Activated T-cell treated with anti-CD3 and anti-CD28 coated beads, Interleukin-2, amount 50 U/mL, for 48 hours (primary cell): ENCODE measurements around the gene FAM210A.
A peak's percentile ranks its signal among the peaks of the same experiment; 100 is the strongest.
"Not testable (repeated sequence)": the region's sequence is repeated elsewhere in the genome, so short reads cannot be mapped to it uniquely, and the experiment has no call there.

Experiments
- DNase-seq, 2 experiments: peaks; one replicate each; pipeline ENCODE4 v3.0.0-alpha.2; 2020

FAM210A gene

GRCh38 chr18:13696961-13697360 lies 29.4 kb downstream of the FAM210A start:
- DNase-seq, result no peak

GRCh38 chr18:13695337-13695736 lies 31.0 kb downstream of the FAM210A start:
- DNase-seq, result not testable (repeated sequence)

DNA sequence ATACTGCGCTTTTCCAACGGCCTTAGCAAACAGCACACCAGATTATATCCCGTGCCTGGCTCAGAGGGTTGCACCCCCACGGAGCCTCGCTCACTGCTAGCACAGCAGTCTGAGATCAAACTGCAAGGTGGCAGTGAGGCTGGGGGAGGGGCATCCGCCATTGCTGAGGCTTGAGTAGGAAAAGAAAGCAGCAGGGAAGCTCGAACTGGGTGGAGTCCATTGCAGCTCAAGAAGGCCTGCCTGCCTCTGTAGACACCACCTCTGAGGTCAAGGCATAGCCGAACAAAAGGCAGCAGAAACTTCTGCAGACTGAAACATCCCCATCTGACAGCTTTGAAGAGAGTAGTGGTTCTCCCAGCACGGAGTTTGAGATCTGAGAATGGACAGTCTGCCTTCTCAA lies 36.3 kb downstream of the FAM210A start:
- not testable (repeated sequence) for DNase-seq

DNA sequence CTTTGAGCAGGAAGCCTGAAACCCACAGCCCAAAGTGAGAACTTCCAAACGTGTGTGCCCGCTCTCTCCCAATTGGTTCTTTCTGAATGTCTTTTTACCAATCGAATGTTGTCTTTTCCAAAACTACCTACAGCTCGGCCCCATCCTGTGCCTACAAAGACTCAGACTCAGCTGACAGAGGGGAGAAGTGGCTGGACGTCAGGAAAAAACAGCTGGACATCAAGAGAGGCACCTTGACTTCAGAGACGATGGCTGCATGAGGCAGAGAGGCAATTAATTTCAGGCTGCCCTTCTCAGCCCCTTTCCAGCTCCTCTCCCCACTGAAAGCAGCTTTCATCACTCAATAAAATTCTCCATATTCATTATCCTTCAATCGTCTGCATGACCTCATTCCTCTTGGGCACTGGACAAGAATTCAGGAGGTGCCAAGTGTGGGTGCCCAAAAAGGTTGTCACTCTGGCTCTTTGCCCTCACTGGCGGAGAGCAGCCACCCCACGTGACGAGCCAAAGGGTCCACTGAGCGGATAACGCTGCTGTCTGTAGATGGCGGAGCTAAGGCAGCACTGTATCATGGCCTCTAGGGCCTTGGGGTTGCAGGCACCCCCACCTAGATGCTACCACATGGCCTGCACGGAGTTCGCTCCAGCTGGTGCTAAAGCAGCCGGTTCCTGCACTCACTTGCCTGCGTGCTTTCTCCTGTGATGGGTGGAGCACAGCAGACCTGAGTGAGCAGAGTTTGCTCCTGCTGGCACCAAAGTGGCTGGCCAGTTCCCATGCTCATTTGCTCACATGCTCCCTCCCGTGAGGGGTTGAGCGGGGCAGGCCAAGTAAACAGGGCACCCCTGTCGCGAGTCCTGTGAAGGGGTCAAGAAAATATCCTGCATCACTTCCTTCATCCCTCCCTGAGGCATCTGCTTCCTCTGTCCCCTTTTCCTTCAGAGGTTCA lies 37.9 kb downstream of the FAM210A start:
- DNase-seq, result no peak

GRCh38 chr18:13684546-13684945 lies 41.8 kb downstream of the FAM210A start:
- no peak for DNase-seq

DNA sequence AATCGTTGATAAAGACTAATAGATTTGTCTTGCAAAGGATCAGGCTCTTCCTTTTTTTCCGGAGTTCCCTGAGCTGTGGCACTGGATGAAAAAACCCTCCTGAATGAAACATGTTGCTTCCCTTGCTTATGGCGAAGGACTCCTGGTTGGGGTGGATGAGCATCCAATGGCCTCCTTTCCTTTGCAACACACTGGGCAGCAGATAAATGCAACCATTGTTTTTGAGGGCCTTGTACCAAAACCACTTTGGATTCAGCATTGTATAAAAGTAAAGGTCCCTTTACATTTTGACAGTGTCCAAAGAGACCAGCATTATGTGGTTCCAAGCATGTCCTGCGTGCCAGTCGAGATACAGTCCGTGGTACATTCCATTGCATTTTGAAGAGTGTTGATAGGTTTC lies 44.7 kb downstream of the FAM210A start:
- DNase-seq, result no peak

DNA sequence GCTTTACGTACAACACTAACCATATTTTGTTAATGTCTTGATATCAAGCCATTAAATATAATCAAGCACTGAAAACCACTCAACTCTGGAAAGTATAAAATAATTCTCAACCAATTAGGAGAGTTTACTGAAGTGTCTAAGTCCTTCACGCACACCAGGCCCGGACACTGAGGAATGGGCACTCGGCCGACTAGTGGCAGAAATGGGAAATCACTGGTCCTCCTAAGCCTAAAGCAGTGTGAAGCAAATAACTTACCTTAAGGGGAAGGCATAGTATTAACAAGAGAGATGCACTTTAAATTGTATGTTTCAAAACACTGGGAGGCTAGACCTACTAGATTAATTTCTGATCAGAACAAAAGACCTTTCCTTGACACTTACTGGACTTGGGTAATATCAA lies 45.7 kb downstream of the FAM210A start:
- DNase-seq, result no peak

GRCh38 chr18:13677350-13677749 lies 49.0 kb downstream of the FAM210A start:
- not testable (repeated sequence) for DNase-seq

DNA sequence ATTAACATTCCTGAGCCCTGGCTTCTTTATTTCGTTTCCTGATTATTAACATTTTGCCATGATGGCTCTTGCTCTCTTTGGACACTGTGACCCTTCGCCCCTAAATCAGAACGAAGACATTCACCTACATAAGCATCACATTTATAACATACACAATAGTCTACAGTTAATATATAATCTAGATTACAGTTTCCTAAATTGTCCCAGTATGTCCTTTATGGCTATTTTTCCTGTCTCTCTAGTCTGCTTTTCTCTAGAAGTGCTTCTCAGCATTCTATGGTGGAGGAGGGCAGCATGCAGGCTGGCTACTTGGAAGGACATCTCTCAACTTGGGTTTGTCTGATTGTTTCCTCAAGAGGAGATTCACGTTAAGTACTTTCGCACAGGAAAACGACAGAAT lies 49.9 kb downstream of the FAM210A start:
- no peak for DNase-seq

GRCh38 chr18:13672657-13673056 lies 53.7 kb downstream of the FAM210A start:
- no peak for DNase-seq

DNA sequence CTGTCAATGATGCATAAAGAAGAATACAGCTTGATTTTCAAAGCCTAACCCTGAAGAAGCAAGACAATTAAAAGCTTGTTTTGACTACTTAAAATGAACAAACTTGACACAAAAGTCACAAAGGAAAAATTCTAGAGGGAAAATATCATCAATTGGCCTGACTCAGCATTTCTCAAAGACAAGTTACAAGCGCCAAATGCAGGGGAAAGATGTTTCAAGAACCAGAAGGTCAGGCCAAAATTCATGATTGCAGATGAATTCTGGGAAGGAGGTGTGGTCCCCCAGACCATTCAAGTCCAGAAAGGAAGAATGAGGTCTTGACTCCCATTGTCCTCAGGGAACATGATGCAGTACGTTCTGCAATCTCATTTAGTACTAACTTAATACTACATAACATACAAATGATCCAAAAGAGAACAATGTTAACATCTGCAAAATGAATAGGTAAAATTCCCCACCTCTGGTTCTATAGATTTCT lies 64.5 kb downstream of the FAM210A start:
- no peak for DNase-seq

- no peak for DNase-seq
These were observed 65.1 kb downstream of the FAM210A start for GRCh38 chr18:13661051-13661778.

DNA sequence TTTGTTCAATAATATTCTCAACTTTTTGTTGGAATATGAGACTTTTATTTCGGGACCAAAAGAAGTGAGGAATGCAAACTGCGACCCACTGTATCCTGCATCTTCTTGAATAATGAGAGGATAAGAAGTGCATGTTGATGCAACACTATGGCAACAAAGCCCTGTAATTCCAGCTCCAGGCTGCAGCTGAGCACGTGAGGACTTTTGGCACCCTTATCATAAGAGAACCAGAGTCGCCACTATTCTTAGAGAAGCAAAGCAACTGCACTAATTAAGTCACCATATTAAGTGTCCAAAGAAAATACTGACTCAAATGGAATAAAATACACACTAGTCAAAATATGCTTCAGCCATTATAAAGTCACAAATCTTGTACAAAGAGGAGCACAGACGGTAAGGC lies 65.8 kb downstream of the FAM210A start:
- DNase-seq, result no peak

- DNase-seq, result no peak
These were observed 67.7 kb downstream of the FAM210A start for GRCh38 chr18:13658436-13659204.

GRCh38 chr18:13657974-13658373 lies 68.4 kb downstream of the FAM210A start:
- no peak for DNase-seq

DNA sequence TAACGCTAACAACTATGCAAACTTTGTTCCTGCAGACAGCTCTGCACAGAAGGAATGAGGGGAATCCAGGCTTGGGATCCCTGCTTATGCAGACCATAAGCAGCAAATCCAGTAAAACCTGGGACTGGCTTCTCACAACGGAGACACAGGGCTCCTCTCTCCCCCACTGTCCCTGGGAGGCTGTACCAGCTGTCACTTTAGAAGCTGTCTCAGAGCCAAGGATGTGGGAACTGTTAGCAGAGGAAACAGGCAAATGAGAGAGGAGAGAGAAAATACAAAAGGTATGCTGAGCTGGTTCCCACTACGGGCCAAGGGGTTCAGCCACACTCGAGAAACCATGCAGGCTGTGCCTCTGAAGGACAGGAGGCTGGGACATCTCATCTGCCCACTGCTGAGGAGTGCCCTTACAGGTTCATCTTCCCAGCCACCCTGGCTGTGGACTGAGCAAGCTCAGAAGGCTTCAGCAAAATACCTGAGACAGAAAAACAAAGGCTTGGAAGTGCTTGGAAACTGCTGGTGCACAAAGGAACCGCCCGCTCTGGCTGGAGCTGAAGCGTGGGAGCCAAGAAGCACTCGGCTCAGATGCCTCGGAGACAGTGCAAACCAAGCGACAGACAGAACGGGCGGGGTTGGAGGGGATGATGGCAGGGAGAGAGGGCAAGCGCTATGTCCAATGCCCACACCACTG lies 72.5 kb downstream of the FAM210A start:
- DNase-seq, result no peak

DNA sequence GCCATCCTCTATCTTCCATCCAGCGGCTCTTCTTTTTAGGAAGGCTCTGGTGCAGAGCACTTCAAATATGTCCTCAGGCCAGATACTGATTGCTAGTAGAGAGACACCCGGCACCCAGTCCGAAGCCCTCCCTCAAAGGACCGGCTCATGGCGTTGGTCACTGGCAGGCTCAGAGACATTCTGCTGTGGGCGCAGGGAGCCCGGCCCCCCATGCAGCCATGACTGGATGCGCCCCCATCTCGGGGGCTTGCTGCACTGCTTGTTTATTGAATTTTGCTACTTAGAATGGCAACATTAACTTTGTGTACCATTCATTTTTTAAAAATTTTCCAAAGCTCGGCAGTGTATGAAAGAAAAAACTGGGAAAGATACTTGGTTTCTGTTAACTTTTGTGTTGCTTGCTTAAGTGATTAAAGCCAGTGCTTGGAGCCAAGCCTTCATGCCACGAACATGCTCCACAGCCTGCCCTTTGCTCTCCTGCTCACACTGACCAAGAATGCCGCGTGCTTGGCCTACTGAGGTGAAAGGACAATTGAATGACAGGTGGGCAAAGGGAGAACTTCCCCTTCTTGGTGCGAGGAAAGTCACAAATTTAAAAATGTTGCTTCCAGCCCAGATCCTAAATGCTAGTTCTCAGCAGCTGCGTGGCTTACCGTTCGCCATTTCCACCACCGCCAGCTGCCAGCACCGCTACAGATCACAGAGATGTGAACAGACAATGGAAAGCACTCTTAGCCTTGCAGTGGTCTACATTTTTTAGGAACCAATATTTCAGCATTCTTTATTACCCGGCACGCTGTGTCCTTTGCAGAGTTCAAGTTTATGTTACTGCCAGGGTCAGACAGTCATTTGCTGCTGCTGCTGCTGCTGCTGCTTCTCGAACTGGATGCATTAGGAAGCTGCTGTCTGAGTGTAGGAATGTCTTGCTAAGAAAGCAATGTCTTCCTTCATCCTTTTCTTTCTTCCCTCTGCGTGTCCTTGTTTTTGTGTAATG lies 76.7 kb downstream of the FAM210A start:
- no peak for DNase-seq

- no peak for DNase-seq
These were observed 78.6 kb downstream of the FAM210A start for GRCh38 chr18:13647761-13648160.

DNA sequence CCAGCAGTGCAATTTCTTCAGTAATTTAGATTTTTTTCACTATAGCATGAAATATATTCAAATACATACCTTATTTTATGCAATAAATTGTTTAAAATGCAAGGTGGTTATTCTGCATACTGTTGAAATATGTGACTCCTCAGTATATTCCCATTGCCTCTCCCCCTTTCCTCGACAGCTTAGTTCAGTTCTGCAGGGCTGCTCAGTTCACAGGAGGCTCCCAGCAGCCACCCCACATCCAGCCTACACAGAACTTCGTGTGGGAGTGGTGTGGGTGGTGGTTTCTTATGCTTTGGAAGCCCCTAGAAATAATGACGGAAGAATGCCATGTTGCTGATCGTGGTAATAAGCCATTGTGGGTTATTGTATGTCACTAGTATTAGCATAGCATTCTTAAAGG lies 79.7 kb downstream of the FAM210A start:
- no peak for DNase-seq

DNA sequence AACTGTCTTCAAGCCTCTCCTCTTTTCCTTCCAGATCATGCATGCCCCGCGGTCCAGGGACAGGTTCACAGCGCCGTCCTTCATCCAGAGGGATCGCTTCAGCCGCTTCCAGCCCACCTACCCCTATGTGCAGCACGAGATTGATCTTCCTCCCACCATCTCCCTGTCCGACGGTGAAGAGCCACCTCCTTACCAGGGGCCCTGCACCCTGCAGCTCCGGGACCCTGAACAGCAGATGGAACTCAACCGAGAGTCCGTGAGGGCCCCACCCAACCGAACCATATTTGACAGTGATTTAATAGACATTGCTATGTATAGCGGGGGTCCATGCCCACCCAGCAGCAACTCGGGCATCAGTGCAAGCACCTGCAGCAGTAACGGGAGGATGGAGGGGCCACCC lies 81.3 kb downstream of the FAM210A start:
- DNase-seq, result peak in 1 of 2 experiments; percentile 11

- no peak for DNase-seq
These were observed 83.1 kb downstream of the FAM210A start for GRCh38 chr18:13643261-13643751.
